Measurements from ENCODE around the gene EDA. TPM values are rescaled to one million over a fixed set of nuclear protein-coding genes. Genes with fewer than 3 reads are reported as not detected.

EDA gene
- total RNA-seq, 1 donor from 2014 or later, result not detected

DNA sequence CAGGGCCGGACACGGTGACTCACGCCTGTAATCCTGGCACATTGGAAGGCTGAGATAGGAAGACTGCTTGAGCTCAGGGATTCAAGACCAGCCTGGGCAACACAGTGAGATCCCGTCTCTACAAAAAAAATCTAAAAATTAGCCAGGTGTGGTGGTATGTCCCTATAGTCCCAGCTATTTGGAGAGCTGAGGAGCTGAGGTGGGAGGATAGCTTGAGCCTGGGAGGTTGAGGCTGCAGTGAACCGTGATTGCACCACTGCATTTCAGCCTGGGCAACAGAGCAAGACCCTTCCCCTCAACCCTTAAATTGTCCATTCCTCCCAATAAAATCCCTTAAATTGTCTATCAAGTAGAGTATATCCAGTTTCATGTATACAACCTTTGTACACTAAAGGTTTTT is 463.4 kb downstream of the EDA start:
- no peaks in the 10 kb centered on the region for H3K27me3 Mint-ChIP-seq (ENCODE audit: unreplicated experiment)
- no peaks in the 10 kb centered on the region for H3K36me3 Mint-ChIP-seq (ENCODE audit: unreplicated experiment)
- H3K9me3 Mint-ChIP-seq (ENCODE audit: unreplicated experiment), result peaks cover 9% of the 10 kb centered on the region
- TF ChIP-seq, protein P1, sequence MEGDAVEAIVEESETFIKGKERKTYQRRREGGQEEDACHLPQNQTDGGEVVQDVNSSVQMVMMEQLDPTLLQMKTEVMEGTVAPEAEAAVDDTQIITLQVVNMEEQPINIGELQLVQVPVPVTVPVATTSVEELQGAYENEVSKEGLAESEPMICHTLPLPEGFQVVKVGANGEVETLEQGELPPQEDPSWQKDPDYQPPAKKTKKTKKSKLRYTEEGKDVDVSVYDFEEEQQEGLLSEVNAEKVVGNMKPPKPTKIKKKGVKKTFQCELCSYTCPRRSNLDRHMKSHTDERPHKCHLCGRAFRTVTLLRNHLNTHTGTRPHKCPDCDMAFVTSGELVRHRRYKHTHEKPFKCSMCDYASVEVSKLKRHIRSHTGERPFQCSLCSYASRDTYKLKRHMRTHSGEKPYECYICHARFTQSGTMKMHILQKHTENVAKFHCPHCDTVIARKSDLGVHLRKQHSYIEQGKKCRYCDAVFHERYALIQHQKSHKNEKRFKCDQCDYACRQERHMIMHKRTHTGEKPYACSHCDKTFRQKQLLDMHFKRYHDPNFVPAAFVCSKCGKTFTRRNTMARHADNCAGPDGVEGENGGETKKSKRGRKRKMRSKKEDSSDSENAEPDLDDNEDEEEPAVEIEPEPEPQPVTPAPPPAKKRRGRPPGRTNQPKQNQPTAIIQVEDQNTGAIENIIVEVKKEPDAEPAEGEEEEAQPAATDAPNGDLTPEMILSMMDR (IDR thresholded peaks at IDR 0.05), result no peak
- no peak overlapping the region for H3K27ac Mint-ChIP-seq (ENCODE audit: unreplicated experiment)
- no peak overlapping the region for H3K4me3 Mint-ChIP-seq (ENCODE audit: unreplicated experiment)
- H3K4me1 Mint-ChIP-seq (ENCODE audit: unreplicated experiment), result no peaks in the 10 kb centered on the region
- peak; percentile 11 for DNase-seq (ENCODE audit: extremely low spot score, unreplicated experiment)

GRCh38 chrX:70079870-70080269 is 464.0 kb downstream of the EDA start:
- DNase-seq (ENCODE audit: extremely low spot score, unreplicated experiment), result no peak
- Mint-ChIP-seq H3K36me3 (ENCODE audit: unreplicated experiment) (no peaks in the 10 kb centered on the region), H3K9me3 (ENCODE audit: unreplicated experiment) (peaks cover 9% of the 10 kb centered on the region), H3K27ac (ENCODE audit: unreplicated experiment) (no peak overlapping the region), H3K27me3 (ENCODE audit: unreplicated experiment) (no peaks in the 10 kb centered on the region), H3K4me3 (ENCODE audit: unreplicated experiment) (no peak overlapping the region), H3K4me1 (ENCODE audit: unreplicated experiment) (no peaks in the 10 kb centered on the region)
- TF ChIP-seq, protein P1 (IDR thresholded peaks at IDR 0.05), result no peak

DNA sequence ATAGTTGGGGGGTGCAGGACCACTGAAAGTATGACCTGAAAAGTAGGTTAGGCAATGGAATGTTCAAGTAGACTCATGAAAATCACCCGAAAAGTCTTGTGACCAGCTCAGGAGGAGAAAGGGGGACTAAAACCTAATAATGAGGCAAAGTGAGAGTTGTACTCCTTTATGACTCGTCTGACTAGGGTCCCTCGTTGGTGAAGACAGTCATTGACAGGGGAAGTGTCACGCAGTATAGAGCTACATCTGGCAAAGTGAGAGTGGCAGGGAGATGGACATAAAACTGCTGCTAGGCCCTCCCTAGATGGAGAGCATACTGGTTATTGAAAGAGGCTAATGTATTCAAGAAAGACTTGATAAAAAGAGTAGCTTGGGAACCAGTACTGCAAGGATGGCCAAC is 466.8 kb downstream of the EDA start:
- peaks cover under 1% of the 10 kb centered on the region for H3K4me1 Mint-ChIP-seq (ENCODE audit: unreplicated experiment)
- no peaks in the 10 kb centered on the region for H3K27me3 Mint-ChIP-seq (ENCODE audit: unreplicated experiment)
- H3K36me3 Mint-ChIP-seq (ENCODE audit: unreplicated experiment), result no peaks in the 10 kb centered on the region
- H3K4me3 Mint-ChIP-seq (ENCODE audit: unreplicated experiment), result no peak overlapping the region
- no peak overlapping the region for H3K27ac Mint-ChIP-seq (ENCODE audit: unreplicated experiment)
- TF ChIP-seq, protein P1 (IDR thresholded peaks at IDR 0.05), result no peak
- no peak for DNase-seq (ENCODE audit: extremely low spot score, unreplicated experiment)
- H3K9me3 Mint-ChIP-seq (ENCODE audit: unreplicated experiment), result peaks cover 4% of the 10 kb centered on the region

- TF ChIP-seq, protein P1 (IDR thresholded peaks at IDR 0.05), result no peak
- no peak overlapping the region for H3K4me3 Mint-ChIP-seq (ENCODE audit: unreplicated experiment)
- no peak for DNase-seq (ENCODE audit: extremely low spot score, unreplicated experiment)
- no peak overlapping the region for H3K27ac Mint-ChIP-seq (ENCODE audit: unreplicated experiment)
- H3K9me3 Mint-ChIP-seq (ENCODE audit: unreplicated experiment), result no peaks in the 10 kb centered on the region
- H3K36me3 Mint-ChIP-seq (ENCODE audit: unreplicated experiment), result no peaks in the 10 kb centered on the region
- H3K4me1 Mint-ChIP-seq (ENCODE audit: unreplicated experiment), result peaks cover 2% of the 10 kb centered on the region
- H3K27me3 Mint-ChIP-seq (ENCODE audit: unreplicated experiment), result no peaks in the 10 kb centered on the region
Observed at GRCh38 chrX:70084592-70085240, 468.8 kb downstream of the EDA start.

DNA sequence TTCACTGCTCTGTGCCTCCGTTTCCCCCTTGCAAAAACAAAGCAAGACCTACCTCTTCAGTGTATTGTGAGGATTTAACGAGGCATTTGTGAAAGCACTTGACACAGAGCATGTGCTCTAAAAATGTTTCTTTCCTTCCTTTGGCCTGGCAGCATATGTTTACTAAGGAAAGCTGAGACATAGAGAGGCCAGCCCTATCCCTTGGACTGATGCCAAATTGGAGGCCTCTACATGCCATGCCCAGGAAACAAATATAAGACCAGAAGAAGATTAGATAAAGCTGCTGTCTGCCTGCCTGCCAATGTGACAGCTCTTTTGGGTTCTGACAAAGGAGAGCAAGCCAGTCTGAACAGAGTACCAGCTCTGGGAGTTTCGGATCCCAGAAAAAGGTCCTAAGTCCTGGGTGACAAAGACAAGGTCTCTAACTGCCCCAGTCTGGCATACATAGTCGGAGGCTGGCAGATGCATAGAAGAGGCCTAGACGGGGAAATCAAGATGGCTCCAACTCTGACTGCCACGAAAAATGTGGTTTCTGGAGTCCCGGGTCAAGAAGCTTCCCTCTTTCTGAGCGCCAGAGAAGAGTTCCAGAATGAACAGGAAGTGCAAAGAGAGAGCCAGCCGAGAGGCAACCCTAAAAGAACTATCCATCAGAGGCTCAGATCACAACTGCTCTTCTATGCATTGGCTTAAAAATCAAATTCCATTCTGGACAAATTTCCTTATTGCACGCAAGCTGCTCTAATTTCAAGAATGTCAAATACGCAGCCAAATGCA is 472.1 kb downstream of the EDA start:
- Mint-ChIP-seq H3K36me3 (ENCODE audit: unreplicated experiment) (no peaks in the 10 kb centered on the region), H3K4me1 (ENCODE audit: unreplicated experiment) (peaks cover 2% of the 10 kb centered on the region), H3K4me3 (ENCODE audit: unreplicated experiment) (no peak overlapping the region), H3K27ac (ENCODE audit: unreplicated experiment) (no peak overlapping the region), H3K27me3 (ENCODE audit: unreplicated experiment) (no peaks in the 10 kb centered on the region), H3K9me3 (ENCODE audit: unreplicated experiment) (no peaks in the 10 kb centered on the region)
- DNase-seq (ENCODE audit: extremely low spot score, unreplicated experiment), result peak; percentile 51
- TF ChIP-seq, protein P1 (IDR thresholded peaks at IDR 0.05), result no peak
